Midbrain (tissue), 1 donor: ENCODE results near the gene CFAP410.
A peak's percentile ranks its signal among the peaks of the same experiment; 100 is the strongest.
"Not testable (repeated sequence)": the region's sequence is repeated elsewhere in the genome, so short reads cannot be mapped to it uniquely, and the experiment has no call there.

Experiments used
- DNase-seq: peaks from one replicate; lab custom pipeline; 2025; lab: John Stamatoyannopoulos, UW

The CFAP410 gene

DNA sequence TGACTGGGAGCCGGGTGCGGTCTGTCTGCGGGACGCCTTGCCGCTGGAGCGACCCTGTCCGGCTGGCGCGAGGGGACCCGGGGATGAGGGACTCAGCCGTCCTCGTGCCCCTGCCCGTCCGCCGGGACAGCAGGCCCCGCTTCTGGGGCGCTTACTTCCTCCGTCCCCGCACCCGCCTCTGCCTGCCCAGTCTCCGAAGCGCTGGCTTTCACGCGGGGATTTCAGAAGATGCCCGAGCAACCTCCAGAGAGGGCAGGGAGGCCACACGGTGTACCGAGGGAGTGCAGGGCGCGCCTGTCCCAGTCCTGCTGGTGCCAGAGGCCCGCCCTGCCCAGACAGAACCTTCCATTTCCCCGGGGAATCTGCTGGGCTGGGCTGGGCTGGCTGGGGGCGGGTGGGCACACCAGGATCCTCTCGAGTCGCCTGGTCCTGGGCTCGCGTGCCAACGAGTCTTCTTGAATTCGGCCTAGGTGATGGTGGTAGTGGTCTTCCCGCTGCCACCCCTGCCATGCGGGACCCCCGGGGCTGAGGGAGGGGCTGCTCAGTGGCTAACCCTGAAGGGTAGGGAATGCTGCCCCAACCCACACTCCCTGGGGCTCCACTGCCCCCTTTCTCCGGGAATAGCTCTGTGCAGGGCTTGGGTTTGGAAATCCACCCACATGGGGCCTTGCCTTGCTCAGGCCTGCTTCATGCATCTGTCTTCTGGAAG, 11.7 kb upstream of the CFAP410 start:
- DNase-seq: no peak

DNA sequence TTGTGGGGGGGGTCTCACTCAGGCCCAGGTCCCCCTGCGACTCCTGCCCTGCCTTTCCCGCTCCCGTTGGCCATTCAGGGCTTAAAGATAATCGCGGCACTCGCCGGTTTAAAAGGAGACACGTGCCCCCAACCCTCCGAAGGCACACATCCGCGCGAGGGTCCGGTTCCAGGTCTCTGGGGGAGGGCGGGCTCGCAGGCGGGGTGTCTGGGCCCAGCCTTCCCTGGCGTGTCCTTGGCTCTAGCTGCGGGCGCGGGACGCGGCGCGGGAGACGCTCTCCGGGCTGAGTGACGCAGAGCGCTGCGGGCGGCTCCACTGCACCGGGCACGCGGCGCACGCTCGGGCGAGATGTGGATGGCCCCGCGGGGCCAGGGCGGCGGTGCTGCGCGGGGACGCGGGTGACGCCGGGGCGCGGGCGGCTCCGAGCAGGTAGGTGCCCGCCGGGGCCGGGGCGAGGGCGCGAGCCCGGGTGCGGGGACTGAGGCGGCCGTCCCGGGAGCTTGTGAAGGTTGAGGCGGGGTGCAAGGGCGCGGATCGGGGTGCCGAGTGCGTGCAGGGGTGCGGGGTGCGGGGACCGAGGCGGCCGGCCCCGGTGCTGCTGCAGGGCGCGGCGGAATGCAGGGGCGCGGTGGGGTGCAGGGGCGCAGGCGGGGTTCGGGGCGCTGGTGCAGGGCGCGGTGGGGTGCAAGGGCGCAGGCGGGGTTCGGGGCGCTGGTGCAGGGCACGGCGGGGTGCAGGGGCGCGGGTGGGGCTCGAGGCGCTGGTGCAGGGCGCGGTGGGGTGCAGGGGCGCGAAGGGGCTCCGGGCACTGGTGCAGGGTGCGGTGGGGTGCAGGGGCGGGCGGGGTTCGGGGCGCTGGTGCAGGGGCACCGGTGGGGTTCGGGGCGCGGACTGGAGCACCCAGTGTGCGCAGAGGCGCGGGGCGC, 10.9 kb upstream of the CFAP410 start:
- no peak for DNase-seq

DNA sequence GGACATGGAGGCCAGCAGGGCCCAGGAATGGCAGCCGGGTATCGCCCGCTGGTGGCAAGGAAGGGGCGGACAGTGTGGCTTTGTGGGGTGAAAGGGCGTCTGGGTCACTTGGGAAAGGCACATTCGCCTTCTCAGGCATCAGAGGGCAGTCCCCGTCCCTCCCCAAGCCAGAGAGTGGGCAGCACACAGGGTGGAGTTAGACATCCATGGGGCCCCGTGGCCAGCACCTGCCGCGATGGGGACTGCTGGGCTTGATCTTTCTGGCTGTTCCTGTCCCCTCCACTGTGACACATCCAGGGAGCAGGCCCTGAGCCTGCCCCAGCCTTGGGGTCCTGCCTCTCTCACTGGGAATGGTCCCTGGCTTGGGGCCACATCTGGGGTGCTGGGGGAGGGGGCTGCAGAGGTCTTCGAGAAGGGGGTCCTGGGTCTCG, 10.2 kb upstream of the CFAP410 start:
- DNase-seq: no peak

DNA sequence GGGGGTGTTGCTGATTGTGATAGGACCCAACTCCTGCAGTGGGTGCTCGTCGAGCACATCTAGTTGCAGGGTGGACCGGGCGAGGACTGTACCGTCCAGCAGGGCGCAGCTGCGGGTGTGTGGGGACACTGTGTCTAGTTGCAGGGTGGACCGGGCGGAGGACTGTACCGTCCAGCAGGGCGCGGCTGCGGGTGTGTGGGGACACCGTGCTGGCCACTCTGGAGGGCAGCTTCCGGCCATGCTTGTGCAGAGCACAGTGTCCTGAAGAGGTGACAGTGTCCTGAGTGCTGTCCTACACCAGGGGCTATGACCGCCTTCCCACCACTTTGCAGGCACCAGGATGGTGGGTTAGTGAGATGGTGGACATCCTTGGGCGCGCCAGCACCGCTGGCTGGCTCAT, 9.7 kb upstream of the CFAP410 start:
- no peak for DNase-seq

DNA sequence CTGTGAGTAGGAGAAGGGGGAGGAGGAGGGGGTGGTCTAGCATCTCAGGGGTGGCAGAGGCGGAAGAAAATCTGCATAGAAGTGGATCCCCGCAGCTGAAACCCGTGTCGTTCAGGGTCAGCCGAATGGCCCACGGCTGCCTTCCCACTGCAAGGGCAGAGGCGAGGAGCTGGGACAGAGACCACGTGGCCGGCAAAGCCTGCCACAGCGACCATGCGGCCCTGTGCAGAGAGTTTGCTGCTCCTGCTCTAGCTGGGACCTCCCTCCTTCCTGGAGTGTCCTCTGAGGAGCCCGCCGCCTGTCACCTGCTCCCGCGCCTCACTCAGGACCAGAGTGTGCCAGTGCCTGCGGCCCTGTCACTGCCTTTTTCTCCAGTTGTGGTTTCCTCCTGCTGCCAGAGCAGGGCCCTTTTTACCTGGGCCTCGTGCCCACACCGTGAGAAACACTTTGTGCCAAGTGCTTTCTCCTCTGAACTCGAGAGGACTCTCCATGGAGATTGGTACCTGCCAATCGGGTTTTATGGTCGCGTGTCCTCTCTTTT, 8.8 kb upstream of the CFAP410 start:
- DNase-seq: no peak

DNA sequence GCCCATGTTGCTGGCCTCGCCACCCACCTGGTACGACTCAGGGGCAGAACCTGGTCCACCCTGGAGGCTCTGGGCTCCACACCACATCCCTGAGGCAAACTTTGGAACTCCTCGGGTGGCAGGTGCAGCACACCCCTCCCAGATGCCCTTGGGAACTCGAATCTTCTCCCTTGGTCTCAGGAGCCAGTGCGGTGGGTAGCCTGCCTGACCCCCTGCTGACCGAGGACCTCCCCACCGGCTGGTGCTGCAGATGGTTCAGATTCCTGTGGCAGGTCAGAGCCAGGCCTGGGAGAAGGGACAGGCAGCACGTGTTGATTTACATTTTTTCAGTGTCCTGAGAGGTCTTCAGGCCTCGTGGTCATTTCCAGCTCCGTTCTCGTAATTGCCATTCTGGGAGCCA, 6.3 kb upstream of the CFAP410 start:
- DNase-seq: no peak

DNA sequence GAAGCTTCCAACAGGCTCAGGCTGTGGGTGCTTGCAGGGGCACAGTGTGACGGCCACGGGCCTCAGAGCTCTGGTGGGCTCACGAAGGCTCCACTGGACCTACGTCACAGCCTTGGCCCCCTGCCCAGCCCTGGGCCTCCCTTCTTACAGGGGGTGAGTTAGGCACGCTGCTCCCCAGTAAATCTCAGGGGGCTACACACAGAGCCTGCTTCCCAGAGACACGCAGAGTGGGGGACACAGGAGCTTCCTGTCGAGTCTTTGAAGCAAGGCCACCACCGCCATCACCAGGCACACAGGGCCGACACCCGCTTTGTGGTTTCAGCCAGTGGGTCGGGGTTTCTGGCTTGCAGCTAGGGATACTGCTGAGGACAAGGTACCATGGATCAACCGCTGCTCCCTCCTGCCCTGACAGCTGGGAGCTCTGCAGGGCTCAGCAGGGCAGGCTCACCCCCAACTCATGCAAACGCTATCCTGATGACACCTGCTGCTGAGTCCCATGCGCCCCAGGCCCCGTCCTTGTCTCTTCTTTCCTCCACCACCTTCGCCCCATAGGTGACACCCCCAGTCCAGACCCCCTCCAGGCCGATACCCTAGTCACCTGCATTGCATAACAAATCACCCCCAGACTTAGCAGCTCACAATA, 5.5 kb upstream of the CFAP410 start:
- no peak for DNase-seq

DNA sequence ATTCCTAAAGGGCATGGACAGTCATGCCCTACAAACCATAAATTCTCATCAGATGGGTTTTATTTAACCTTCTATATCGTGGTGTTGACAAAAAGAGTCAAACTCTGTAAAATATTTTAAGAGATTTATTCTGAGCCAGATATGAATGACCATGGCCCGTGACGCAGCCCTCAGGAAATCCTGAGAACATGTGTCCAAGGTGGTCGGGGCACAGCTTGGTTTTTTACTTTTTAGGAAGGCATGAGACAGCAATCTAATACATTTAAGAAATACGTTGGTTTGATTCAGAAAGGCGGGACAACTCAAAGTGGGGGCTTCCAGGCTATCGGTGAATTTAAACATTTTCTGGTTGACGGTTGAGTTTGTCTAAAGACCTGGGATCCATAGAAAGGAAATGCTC, 3.8 kb upstream of the CFAP410 start:
- DNase-seq: not testable (repeated sequence)

DNA sequence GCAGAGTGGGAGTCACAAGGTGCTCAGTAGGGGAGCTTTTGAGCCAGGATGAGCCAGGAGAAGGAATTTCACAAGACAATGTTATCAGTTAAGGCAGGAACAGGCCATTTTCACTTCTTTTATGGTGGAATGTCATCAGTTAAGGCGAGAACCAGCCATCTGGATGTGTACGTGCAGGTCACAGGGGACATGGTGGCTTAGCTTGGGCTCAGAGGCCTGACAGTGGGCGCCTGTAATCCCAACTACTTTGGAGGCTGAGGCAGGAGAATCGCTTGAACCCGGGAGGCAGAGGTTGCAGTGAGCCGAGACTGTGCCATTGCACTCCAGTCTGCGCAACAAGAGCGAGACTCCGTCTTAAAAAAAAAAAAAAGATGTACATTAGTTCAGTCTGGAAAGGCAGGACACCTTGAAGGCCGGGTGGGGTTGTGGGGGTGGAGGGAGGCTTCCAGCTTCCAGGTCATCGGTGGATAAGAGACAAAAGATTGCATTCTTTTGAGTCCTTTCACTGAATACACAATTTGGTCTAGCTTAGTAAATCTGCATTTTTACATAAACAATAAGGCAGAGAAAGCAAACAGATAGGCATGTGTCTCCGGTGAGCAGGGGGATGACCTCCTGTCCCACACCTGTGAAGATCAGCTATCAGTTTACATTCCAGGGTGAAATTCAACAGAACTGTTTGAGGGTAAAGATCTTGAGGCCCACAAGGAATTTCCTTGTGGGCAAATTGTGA, 2.7 kb upstream of the CFAP410 start:
- not testable (repeated sequence) for DNase-seq

DNA sequence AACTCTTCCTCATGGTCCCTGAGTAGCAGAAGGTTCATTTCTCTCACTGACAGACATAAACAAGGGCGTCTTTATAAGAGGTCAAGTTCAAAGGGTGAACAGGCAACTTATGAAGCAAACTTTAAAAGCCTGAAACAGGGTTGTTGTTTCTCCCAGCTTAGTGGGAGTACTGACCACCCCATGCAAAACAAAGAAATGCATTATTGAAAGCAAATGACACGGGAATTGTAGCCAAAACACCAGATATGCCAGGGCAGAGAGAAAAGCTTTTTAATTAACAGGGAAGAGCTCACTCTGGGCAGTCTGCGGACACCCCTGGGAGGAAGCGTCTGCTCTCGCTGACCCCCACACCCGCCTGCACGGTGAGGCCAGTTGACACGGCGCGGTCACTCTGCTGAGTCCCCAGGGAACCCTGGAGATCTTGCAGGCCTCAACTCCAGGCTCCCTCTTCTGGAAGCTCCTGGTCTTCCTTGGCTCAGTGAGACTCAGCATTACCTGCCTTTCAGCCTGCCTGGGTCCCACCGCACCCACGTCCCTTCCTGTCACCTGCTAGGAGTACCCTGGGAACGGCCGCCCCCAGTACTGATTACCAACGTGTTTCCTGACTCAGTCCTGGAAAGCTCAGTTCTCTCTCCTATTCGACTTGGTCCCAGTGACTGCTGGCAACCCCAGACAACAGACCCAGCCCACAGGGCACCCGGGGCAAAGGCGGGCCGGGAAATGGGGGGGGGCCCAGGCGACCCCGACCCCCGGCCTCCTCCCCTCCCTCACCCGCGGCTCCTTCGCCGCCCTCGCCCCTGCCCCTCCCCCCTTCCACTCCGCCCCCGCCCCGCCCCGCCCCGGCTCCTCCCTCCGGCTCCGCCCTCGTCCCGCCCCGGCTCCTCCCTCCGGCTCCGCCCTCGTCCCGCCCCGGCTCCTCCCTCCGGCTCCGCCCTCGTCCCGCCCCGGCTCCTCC, 972 bp downstream of the CFAP410 start:
- DNase-seq: peak; percentile 59

DNA sequence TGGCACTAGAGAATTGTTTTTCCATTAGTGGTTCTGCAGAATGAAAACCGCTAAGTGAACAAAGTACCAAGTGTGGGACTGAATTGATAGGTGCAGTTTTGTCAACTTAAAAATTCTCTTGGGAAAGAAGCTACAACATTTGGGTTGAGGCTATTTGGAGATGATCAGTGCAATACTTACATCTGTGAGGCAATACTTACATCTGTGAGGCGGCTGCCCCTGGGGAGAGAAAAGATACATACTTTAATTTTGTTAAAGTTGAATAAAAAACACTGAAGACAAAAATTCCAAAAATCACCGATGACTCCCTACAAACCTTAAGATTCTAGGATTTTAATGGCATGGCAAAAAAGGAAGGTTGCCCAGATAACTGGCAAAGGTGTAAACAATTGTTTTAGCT, 1.7 kb downstream of the CFAP410 start:
- DNase-seq: no peak

DNA sequence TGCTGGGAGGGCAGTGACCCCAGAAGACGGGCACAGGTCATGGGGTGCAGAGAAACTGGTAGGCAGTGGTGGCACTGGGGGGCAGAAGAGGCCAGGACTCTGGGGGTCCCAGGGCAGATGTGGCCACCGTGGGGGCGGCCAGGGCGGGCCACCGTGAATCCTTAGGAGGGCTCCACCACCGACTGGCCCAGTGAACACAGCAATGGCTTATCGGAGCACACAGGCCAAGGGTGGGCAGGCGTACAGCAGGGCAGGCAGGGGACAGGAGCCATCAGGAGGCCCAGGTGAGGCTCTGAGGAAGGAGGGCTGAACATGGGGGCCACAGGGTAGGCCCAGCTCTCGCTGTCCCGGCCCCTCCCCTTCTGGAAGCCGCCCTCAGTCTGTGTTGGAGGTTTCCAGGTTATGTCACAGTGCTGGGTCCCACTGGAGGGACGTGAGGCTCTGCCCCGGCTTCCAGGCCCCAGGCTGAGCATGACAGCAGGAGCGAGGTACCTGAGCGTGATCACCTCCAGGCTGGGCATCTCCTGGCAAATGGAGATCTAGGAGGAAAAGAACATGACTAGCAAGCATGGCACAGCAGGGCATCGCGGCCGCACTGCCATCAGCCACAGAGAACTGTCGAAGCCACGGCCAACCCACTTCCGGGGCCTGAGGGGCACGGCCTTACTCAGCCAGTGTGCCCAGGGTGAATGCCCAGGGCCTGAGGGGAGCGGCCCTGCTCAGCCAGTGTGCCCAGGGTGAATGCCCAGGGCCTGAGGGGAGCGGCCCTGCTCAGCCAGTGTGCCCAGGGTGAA, 3.7 kb downstream of the CFAP410 start:
- no peak for DNase-seq

DNA sequence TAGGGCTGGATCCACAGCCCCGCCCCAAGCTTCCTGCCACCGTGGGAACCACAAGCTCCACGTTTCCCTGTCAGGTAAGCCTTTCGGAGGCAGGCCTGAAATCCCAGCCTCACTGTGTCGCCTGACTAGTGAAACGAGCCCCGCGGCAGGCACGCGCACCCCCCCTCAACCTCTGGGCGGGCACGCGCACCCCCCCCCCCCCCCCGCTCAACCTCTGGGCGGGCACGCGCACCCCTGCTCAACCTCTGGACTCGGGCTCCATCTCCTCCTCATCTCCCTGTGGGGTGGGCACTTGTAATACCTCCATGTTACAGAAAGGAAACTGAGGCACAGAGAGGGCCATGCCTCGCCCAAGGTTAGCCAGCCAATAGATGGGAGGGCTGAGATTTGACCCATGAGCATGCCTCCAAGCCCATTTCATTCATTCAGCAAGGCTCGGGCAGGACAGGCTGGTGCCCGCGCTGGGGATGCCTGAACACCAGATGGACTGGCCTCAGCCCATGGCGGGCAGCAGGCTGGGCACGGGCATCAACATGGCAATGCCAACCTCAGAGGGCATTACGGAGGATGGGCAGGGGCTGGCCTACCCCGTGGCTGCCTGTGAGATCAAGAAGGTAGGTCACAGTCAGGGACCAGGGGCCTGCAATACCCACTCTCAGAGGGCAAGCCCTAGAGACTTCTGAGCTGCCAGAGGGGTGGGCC, 4.7 kb downstream of the CFAP410 start:
- DNase-seq: no peak

DNA sequence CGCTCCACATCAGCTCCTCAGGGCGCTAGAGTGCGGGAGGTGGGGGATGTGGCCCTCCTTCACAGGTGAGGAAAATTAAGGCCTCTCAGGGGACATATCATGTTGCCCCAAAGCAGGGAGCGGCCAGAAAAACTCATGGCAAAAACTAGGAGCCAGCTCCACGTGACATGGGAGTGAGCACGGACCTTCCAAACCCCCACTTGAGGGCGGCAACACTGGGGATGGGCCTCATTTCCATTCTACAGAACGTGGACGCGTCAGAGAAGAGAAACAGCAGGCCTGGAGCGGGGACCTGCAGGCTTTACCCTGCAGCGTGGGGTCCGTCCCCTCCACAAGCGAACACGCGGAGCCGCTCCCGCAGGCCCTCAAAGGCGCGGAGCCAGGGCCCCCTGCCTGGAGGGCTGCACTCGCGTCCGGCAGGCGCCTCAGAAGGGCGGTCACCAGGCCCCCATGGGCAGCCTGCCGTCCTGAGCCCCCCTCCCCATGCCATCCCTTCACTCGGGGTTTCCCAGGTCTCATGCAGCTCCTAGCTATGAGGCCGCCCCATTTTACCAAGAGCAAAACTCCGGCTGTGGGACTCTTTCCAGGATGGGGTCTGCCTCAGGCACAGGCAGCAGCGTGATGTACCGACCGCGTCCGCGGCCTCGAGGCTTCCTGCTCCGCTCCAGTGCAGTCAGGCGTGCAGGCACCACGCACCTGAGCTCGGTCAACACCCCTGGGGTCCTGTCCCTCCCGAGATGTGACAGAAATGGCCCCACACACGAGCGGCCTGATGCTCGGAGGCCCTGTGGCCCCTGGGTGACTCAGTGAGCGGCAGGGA, 5.5 kb downstream of the CFAP410 start:
- no peak for DNase-seq

DNA sequence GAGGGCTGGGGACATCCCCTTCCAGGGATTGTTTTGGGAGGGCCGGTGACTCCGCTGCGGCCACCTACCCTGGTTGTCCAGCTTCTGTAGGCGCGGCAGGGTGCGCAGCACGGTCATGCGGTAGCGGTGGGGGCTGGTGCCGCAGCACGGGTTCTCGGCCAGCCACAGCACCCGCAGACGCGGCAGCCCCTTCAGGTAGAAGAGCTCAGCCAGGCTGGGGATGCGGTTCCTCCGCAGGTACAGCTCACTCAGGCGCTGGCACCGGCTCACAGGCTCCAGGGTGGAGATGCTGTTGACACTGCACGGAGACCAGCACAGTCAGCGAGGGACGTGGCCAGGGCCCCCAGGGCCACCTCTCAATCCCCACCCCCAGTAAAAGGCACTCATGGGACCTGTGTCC, 6.2 kb downstream of the CFAP410 start:
- no peak for DNase-seq

DNA sequence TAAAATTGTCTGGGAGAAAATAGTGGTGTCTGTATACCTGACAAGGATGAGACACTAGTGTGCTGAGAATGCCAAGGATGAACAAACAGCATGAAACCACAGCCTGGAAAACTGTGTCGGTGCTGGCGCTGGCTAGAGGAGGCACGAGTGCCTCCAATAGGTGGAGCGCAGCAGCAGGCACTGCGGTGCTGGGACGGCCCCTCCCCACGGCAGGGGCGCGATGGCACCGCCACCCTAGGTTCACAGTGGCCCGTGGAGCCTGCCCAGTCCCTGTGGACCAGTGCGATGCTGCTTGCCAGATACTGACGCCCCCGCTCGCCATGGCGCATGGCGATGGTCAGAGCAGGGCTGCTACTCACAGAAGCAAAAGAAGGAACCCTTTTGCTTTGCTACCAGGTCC, 6.8 kb downstream of the CFAP410 start:
- DNase-seq: no peak

DNA sequence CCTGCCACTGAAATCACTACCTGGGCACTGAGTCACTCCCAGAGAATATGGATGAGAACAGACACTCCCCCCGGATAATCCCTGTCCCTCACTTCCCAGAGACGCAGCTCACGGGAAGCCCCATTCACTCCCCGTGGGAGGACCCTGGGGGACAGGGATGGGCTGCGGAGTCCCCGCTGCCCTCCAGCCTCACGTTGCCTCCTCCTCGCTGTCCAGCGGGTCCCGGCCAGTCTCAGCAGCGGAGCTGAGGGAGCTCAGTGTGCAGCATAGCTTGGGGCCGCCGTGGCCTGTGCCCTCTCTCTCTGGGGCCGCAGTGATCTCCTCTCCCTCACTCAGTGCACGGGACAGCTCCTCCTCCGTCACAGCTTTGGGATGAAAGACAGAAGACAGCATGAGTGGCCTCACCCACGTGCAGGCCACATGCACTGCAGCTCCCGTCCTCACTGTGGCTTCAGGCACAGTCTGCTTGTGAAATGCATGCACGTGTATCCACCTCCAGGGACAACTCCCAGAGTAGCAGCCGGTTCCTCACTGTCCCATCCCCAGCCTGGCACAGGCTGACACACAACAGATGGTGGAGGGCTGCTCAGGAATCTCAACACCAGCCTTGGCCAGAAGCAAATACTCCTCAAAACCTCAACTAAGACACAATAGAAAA, 7.4 kb downstream of the CFAP410 start:
- no peak for DNase-seq

DNA sequence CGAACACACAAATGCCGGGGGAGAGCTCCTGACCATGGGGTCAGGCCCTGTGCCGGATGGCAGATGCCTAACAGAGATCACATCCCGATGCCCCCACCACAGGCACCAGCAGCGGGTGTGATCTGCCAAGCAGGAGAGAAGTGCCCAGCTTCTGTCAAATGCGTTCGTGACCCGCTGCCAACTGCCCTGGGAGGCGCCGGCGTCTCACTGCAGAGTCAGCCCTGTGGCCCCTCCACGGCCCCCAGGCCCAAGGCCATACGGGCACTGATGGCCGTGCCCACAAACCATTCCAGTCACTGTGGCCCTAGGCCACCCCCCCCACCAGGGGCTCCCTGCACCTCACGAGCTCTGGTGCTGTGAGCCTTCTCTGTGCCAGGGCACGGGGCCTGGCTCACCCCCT, 8.0 kb downstream of the CFAP410 start:
- no peak for DNase-seq
